ENCODE measurements around the gene RHCE. TPM values are rescaled to one million over a fixed set of nuclear protein-coding genes. Genes with fewer than 3 reads are reported as not detected.

RHCE gene
- total RNA-seq, 1 experiment from 2014 or later: 0.24 TPM

- no peak for TF ChIP-seq PRDM15 (CRISPR knock-in tag; IDR thresholded peaks at IDR 0.05)
- no peak for TF ChIP-seq FOXP4 (CRISPR knock-in tag; IDR thresholded peaks at IDR 0.05)
- TF ChIP-seq NR3C1 (CRISPR knock-in tag; conservative IDR thresholded peaks at IDR 0.05; ENCODE audit: low read depth): no peak
- no peak for TF ChIP-seq CREB1 (CRISPR knock-in tag; IDR thresholded peaks at IDR 0.05)
Observed at GRCh38 chr1:25439287-25439686, 18.7 kb upstream of the RHCE start (continued).

- no peak for DNase-seq (ENCODE audit: low spot score)
- Mint-ChIP-seq H3K4me3 (no peak overlapping the region), H3K9me3 (no peaks in the 10 kb centered on the region), H3K36me3 (no peaks in the 10 kb centered on the region), H3K27me3 (ENCODE audit: low read depth) (no peaks in the 10 kb centered on the region), H3K27ac (no peak overlapping the region), H3K4me1 (peaks cover 2% of the 10 kb centered on the region)
- CTCF ChIA-PET: no interaction called here
- no peak for TF ChIP-seq TEAD1 (CRISPR knock-in tag; IDR thresholded peaks at IDR 0.05)
- POLR2A ChIA-PET: no interaction called here
- ATAC-seq: no peak
Observed at GRCh38 chr1:25437672-25438071, 17.0 kb upstream of the RHCE start.

GRCh38 chr1:25435397-25436108 is 14.9 kb upstream of the RHCE start:
- Mint-ChIP-seq H3K4me1 (peaks cover 13% of the 10 kb centered on the region), H3K27me3 (ENCODE audit: low read depth) (no peaks in the 10 kb centered on the region), H3K36me3 (no peaks in the 10 kb centered on the region), H3K9me3 (no peaks in the 10 kb centered on the region), H3K27ac (no peak overlapping the region), H3K4me3 (no peak overlapping the region)
- DNase-seq (ENCODE audit: low spot score): no peak
- ChIA-PET POLR2A (no interaction called here), CTCF (no interaction called here)
- ATAC-seq: no peak
- TF ChIP-seq RELA (CRISPR knock-in tag; IDR thresholded peaks at IDR 0.05; ENCODE audit: borderline replicate concordance) (no peak), CTCF (IDR thresholded peaks at IDR 0.05) (no peak), ATF2 (CRISPR knock-in tag; IDR thresholded peaks at IDR 0.05; ENCODE audit: borderline replicate concordance, low read depth) (no peak), MAX (CRISPR knock-in tag; IDR thresholded peaks at IDR 0.05) (no peak), OVOL2 (CRISPR knock-in tag; IDR thresholded peaks at IDR 0.05; ENCODE audit: borderline replicate concordance) (no peak), FOXJ3 (CRISPR knock-in tag; IDR thresholded peaks at IDR 0.05; ENCODE audit: borderline replicate concordance) (no peak), CREM (CRISPR knock-in tag; IDR thresholded peaks at IDR 0.05) (no peak), CREB1 (CRISPR knock-in tag; IDR thresholded peaks at IDR 0.05) (no peak), TEAD1 (CRISPR knock-in tag; IDR thresholded peaks at IDR 0.05) (no peak), NR1H2 (CRISPR knock-in tag; IDR thresholded peaks at IDR 0.05) (no peak), FOXP4 (CRISPR knock-in tag; IDR thresholded peaks at IDR 0.05) (no peak), USF1 (CRISPR knock-in tag; IDR thresholded peaks at IDR 0.05) (no peak), ZNF232 (CRISPR knock-in tag; IDR thresholded peaks at IDR 0.05) (no peak), MLX (CRISPR knock-in tag; IDR thresholded peaks at IDR 0.05) (no peak), FOXP1 (CRISPR knock-in tag; IDR thresholded peaks at IDR 0.05; ENCODE audit: borderline replicate concordance) (no peak), EMX1 (CRISPR knock-in tag; IDR thresholded peaks at IDR 0.05) (no peak), GTF2I (CRISPR knock-in tag; conservative IDR thresholded peaks at IDR 0.05) (no peak), RORB (CRISPR knock-in tag; IDR thresholded peaks at IDR 0.05) (no peak)
